Activated CD4-positive, alpha-beta T cell treated with anti-CD3 and anti-CD28 coated beads, Interleukin-2, amount 50 U/mL, for 48 hours (primary cell): Measurements from ENCODE around the gene LATS2.
A peak's percentile ranks its signal among the peaks of the same experiment; 100 is the strongest.

ENCODE experiments used
- DNase-seq, 2 experiments: peaks; one replicate each; pipeline ENCODE4 v3.0.0-alpha.2; 2020

Gene LATS2

GRCh38 chr13:21061029-21061763 is at the start of gene LATS2:
Gene LATS2 (minus strand): TSS chr13:21061586. CDS start chr13:21046026, 15,560 bp downstream.
- DNase-seq, result peak; percentile 63 to 74

GRCh38 chr13:21109168-21109567 is 47.8 kb upstream of the LATS2 start:
- no peak for DNase-seq

GRCh38 chr13:21106089-21106488 is 44.7 kb upstream of the LATS2 start:
- no peak for DNase-seq

- DNase-seq, result no peak
These were observed 43.0 kb upstream of the LATS2 start for GRCh38 chr13:21104199-21105019.

- no peak for DNase-seq
These were observed 40.6 kb upstream of the LATS2 start for GRCh38 chr13:21101865-21102576.

- no peak for DNase-seq
These were observed 39.8 kb upstream of the LATS2 start for GRCh38 chr13:21100994-21101757.

- DNase-seq, result no peak
These were observed 38.8 kb upstream of the LATS2 start for GRCh38 chr13:21100211-21100610.

GRCh38 chr13:21095311-21095710 is 33.9 kb upstream of the LATS2 start:
- no peak for DNase-seq

- DNase-seq, result no peak
These were observed 28.4 kb upstream of the LATS2 start for GRCh38 chr13:21089830-21090229.

GRCh38 chr13:21088534-21088933 is 27.1 kb upstream of the LATS2 start:
- DNase-seq, result no peak

- DNase-seq, result no peak
These were observed 25.5 kb upstream of the LATS2 start for GRCh38 chr13:21086929-21087328.

GRCh38 chr13:21081926-21082325 is 20.5 kb upstream of the LATS2 start:
- DNase-seq, result no peak

- no peak for DNase-seq
These were observed 19.2 kb upstream of the LATS2 start for GRCh38 chr13:21080593-21080891.

- no peak for DNase-seq
These were observed 18.6 kb upstream of the LATS2 start for GRCh38 chr13:21079761-21080592.

GRCh38 chr13:21079221-21079620 is 17.8 kb upstream of the LATS2 start:
- no peak for DNase-seq

GRCh38 chr13:21078501-21078900 is 17.1 kb upstream of the LATS2 start:
- DNase-seq, result no peak

- DNase-seq, result no peak
These were observed 16.5 kb upstream of the LATS2 start for GRCh38 chr13:21077788-21078353.

GRCh38 chr13:21077076-21077787 is 15.8 kb upstream of the LATS2 start:
- no peak for DNase-seq

- peak in 1 of 2 experiments; percentile 8 for DNase-seq
These were observed 14.9 kb upstream of the LATS2 start for GRCh38 chr13:21076253-21076652.

GRCh38 chr13:21075379-21076249 is 14.2 kb upstream of the LATS2 start:
- DNase-seq, result peak in 1 of 2 experiments; percentile 34
